Endothelial cell of umbilical vein (primary cell): ENCODE data around the gene AEBP1.

Experiments used
- CTCF ChIP-seq, 2 donors: IDR thresholded peaks; 1 replicate in 1 of 2; 2 replicates in 1 of 2; pipeline ENCODE4 v1.5.1; 2011; ENCODE audit warnings: low read length in 2 of 2, mild to moderate bottlenecking in 2 of 2, moderate library complexity in 2 of 2, control low read depth in 1 of 2, inconsistent platforms in 1 of 2, low read depth in 1 of 2; ENCODE audit not compliant: insufficient read depth in 1 of 2; ENCODE audit errors: extremely low read depth in 1 of 2
- EZH2 ChIP-seq: IDR thresholded peaks from 2 replicates; pipeline ENCODE4 v1.6.1; 2012; ENCODE audit warnings: borderline replicate concordance, low read depth, mild to moderate bottlenecking, moderate library complexity, low read length, inconsistent platforms; ENCODE audit not compliant: severe bottlenecking
- FOS ChIP-seq: IDR thresholded peaks from 2 replicates; pipeline ENCODE4 v1.6.1; 2011; ENCODE audit warnings: mild to moderate bottlenecking, low read length, moderate library complexity, borderline replicate concordance; ENCODE audit not compliant: insufficient read depth
- MAX ChIP-seq: IDR thresholded peaks from 2 replicates; pipeline ENCODE4 v1.6.1; 2011; ENCODE audit not compliant: insufficient read depth, insufficient read length
- POLR2A ChIP-seq: IDR thresholded peaks from 2 replicates; pipeline ENCODE4 v1.6.1; 2012; ENCODE audit warnings: low read depth, mild to moderate bottlenecking, control low read depth, low read length
- POLR2AphosphoS5 ChIP-seq: IDR thresholded peaks from 2 replicates; pipeline ENCODE4 v1.6.1; 2012; ENCODE audit warnings: low read depth, mild to moderate bottlenecking, control low read depth, low read length, moderate library complexity; ENCODE audit not compliant: insufficient read depth

DNA sequence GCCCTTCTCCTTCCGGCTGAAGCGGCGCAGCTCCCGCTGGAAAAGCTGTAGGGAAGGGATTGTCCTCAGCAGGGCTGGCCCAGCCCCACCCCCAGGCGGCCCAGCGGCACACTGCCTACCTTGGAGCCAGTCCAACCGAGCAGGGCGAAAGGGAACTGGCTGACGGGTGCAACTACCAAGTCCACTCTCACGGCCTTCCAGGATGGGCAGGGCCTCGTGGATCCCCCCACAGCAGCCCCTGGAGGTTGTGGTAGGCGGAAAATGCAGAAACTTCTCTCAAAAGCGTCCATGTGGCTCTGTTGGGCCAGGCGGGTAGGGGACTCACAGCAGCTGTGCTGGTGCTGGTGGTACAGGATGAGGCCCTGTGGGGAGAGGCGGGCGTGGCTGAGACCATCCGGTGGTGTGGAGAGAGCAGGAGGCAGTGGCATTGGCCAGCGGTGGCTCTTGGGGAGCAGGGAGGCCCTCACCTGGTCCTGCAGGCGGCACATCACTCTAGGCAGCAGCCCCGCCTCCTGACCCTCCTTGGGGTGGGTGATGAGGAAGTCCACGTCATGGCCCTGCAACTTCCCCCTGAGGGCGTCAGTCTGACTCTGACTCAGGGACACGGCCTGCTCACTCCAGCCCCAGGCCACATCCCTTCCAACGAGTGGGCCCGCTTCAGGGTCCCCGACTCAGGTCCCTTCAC lies 30.3 kb upstream of the AEBP1 start:
- peak in 1 of 2 donors; percentile 11 for TF ChIP-seq CTCF (IDR thresholded peaks at IDR 0.05; ENCODE audit: extremely low read depth in 1 of 2, insufficient read depth in 1 of 2, low read depth in 1 of 2, low read length in 2 of 2)
- TF ChIP-seq EZH2 = no peak
- peak; percentile 41 for TF ChIP-seq POLR2AphosphoS5
- no peak for TF ChIP-seq MAX
- peak; percentile 65 for TF ChIP-seq POLR2A
- peak; percentile 40 for TF ChIP-seq FOS
